Endothelial cell (in vitro differentiated cells): ENCODE measurements around the gene NCOA1. TPM values are rescaled to one million over a fixed set of nuclear protein-coding genes. Genes with fewer than 3 reads are reported as not detected.

Source experiments
- DNase-seq: peaks from one replicate; pipeline ENCODE4 v3.0.0; 2021; ENCODE audit warnings: low spot score
- H3K27ac Mint-ChIP-seq: one replicate; pipeline ENCODE4 v1.8.0; 2021; ENCODE audit warnings: mixed read lengths, inconsistent platforms; ENCODE audit not compliant: unreplicated experiment
- H3K27me3 Mint-ChIP-seq: one replicate; pipeline ENCODE4 v1.8.0; 2021; ENCODE audit warnings: mild to moderate bottlenecking, moderate library complexity, mixed read lengths, inconsistent platforms; ENCODE audit not compliant: unreplicated experiment
- H3K36me3 Mint-ChIP-seq: one replicate; pipeline ENCODE4 v1.8.0; 2021; ENCODE audit warnings: mild to moderate bottlenecking, low read depth, mixed read lengths, inconsistent platforms; ENCODE audit not compliant: unreplicated experiment
- H3K4me1 Mint-ChIP-seq: one replicate; pipeline ENCODE4 v1.8.0; 2021; ENCODE audit warnings: mild to moderate bottlenecking, mixed read lengths, inconsistent platforms; ENCODE audit not compliant: unreplicated experiment
- H3K4me3 Mint-ChIP-seq: one replicate; pipeline ENCODE4 v1.8.0; 2021; ENCODE audit warnings: mild to moderate bottlenecking, mixed read lengths, inconsistent platforms; ENCODE audit not compliant: unreplicated experiment
- H3K9me3 Mint-ChIP-seq: one replicate; pipeline ENCODE4 v1.8.0; 2021; ENCODE audit warnings: mixed read lengths, inconsistent platforms; ENCODE audit not compliant: unreplicated experiment
- total RNA-seq: library from RNA; stranded (reverse); fragmentation: NEBNext Ultra II Directional; extraction: Animal tissue kit (Norgen Biotek cat#: 25700); gene quantifications from one replicate; pipeline ENCODE4 v1.2.1, GENCODE V29; 2021; ENCODE audit not compliant: unreplicated experiment
- TF ChIP-seq, protein P1 (sequence below): fragments of 200-600 bp; sonication (generic); IDR thresholded peaks from one replicate; pipeline ENCODE4 v1.5.0; 2021; ENCODE audit warnings: antibody characterized with exemption; ENCODE audit not compliant: unreplicated experiment

The NCOA1 gene
- total RNA-seq, 1 donor from 2014 or later = 47.4 TPM

DNA sequence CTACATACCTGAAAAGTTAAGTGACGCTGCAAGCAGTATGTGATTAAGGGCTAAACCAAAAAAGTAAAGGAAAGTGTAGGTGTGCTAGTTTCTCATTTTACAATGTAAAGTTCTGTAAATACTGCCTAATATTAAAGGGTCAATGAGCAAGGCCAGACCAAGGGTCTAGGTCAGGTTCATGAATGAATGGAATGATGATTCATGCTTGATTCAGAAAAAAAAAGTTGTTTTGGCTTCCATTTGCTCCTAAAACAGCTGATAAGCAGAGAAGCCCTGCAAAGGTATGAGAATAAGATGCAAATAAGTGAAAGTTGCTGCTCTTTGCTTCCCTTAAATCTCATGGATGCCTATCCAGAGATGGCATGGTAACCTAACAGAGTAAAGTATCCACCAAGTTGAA lies 240.9 kb downstream of the NCOA1 start:
- H3K27me3 Mint-ChIP-seq = no peaks in the 10 kb centered on the region
- no peaks in the 10 kb centered on the region for H3K4me1 Mint-ChIP-seq
- no peak for DNase-seq
- TF ChIP-seq, protein P1, sequence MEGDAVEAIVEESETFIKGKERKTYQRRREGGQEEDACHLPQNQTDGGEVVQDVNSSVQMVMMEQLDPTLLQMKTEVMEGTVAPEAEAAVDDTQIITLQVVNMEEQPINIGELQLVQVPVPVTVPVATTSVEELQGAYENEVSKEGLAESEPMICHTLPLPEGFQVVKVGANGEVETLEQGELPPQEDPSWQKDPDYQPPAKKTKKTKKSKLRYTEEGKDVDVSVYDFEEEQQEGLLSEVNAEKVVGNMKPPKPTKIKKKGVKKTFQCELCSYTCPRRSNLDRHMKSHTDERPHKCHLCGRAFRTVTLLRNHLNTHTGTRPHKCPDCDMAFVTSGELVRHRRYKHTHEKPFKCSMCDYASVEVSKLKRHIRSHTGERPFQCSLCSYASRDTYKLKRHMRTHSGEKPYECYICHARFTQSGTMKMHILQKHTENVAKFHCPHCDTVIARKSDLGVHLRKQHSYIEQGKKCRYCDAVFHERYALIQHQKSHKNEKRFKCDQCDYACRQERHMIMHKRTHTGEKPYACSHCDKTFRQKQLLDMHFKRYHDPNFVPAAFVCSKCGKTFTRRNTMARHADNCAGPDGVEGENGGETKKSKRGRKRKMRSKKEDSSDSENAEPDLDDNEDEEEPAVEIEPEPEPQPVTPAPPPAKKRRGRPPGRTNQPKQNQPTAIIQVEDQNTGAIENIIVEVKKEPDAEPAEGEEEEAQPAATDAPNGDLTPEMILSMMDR = no peak
- no peaks in the 10 kb centered on the region for H3K9me3 Mint-ChIP-seq
- no peak overlapping the region for H3K4me3 Mint-ChIP-seq
- H3K36me3 Mint-ChIP-seq = peaks cover 9% of the 10 kb centered on the region
- no peak overlapping the region for H3K27ac Mint-ChIP-seq

DNA sequence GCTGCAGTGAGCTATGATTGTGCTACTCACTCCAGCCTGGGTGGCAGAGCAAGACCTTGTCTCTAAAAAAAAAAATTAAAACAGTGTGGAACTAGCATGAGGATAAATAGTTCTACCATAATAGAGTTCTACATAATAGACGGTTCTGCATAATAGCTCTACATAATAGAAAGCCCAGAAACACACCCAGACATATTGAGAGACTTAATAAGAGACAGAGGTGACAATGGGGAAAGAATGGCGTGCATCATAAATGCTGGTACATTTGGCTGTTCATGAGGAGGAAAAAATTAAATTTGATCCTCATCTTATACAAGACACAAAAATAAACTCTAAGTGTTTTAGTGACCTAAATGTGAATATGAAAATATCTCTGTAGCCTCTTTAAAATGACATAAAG lies 243.7 kb downstream of the NCOA1 start:
- H3K4me1 Mint-ChIP-seq = no peaks in the 10 kb centered on the region
- no peak for DNase-seq
- H3K27me3 Mint-ChIP-seq = no peaks in the 10 kb centered on the region
- H3K36me3 Mint-ChIP-seq = peaks cover 4% of the 10 kb centered on the region
- no peaks in the 10 kb centered on the region for H3K9me3 Mint-ChIP-seq
- no peak overlapping the region for H3K27ac Mint-ChIP-seq
- TF ChIP-seq, protein P1 = no peak
- no peak overlapping the region for H3K4me3 Mint-ChIP-seq

DNA sequence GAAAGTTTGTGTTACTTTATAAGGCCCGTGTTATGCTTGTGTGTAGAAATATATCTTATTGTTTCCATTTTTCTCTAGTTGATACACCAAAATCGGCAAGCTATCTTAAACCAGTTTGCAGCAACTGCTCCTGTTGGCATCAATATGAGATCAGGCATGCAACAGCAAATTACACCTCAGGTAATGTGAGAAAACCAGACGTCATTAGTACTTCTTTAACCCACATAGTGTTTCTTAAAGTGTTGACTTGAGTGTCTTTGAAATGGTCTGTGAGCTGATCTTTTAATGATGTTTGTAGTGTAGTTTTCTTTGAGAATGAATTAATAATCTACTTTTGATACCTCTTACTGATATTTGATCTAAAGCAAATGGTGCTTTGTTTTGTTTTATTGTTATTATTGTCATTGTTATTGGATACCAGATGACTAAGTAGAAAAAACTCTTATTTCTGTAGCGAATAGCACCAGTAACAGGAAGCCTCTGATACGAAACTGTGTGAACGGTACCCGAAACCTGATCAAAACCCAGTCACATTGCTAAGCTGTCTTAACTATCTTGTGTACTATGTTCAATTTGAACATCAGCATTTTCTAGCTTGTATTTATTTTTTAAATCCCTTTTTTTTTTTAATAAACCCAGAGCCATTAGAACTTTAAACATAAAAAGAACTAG lies 248.4 kb downstream of the NCOA1 start:
- Mint-ChIP-seq H3K27me3 (no peaks in the 10 kb centered on the region), H3K36me3 (peaks cover 14% of the 10 kb centered on the region), H3K4me1 (no peaks in the 10 kb centered on the region), H3K4me3 (no peak overlapping the region), H3K27ac (no peak overlapping the region), H3K9me3 (no peaks in the 10 kb centered on the region)
- TF ChIP-seq, protein P1 = no peak
- no peak for DNase-seq

DNA sequence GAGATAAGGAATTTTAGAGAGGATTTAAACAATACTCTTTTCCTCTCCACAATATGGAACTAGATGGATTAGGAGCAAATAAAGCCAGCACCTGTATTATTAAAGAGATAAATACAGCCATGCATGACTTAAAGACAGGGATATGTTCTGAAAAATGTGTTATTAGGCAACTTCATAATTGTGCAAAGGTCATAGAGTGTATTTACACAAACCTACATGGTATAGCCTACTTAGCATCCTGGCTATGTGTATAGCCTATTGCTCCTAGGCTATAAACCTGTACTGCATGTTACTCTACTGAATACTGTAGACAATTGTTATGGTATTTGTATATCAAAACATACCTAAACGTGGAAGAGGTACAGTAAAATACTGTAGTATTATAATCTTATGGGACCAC lies 249.1 kb downstream of the NCOA1 start:
- Mint-ChIP-seq H3K36me3 (peaks cover 14% of the 10 kb centered on the region), H3K27ac (no peak overlapping the region), H3K27me3 (no peaks in the 10 kb centered on the region), H3K4me1 (no peaks in the 10 kb centered on the region), H3K4me3 (no peak overlapping the region), H3K9me3 (no peaks in the 10 kb centered on the region)
- DNase-seq = no peak
- TF ChIP-seq, protein P1 = no peak

DNA sequence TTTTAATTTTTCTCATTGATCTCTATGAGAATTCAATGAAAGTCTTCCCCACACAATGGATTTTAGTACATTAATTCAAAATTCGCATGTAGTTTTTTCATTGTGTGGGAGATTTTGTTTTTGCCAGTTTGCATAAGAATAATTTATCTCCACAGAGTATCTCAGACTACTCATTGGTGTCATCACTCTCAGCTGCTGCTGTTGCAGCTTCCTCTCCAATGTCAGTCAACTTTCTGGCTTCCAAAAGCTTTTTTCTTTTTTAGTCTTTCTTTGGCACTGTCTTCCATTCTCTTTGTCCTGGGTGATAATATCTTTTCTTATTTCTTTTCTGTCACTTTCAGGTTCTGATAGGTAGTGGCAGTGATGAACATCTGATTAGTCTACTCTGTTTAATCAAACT lies 251.7 kb downstream of the NCOA1 start:
- Mint-ChIP-seq H3K27me3 (no peaks in the 10 kb centered on the region), H3K9me3 (no peaks in the 10 kb centered on the region), H3K36me3 (peaks cover 14% of the 10 kb centered on the region), H3K4me3 (no peak overlapping the region), H3K27ac (no peak overlapping the region), H3K4me1 (no peaks in the 10 kb centered on the region)
- TF ChIP-seq, protein P1 = no peak
- no peak for DNase-seq
